SK-N-SH treated with all-trans-retinoic acid at 6 μM for 48 hours (cell line): ENCODE results near the gene ABHD6.
A peak's percentile ranks its signal among the peaks of the same experiment; 100 is the strongest.

Experiments used
- ATAC-seq: fragments of 200-7000 bp; cut with Tn5 transposase; 3 replicates; pipeline ENCODE4 v1.9.1; 2020; ENCODE audit warnings: mild to moderate bottlenecking, moderate library complexity
- ARNTL ChIP-seq: fragments of 450-650 bp; formaldehyde crosslinking; IDR thresholded peaks from 2 replicates; pipeline ENCODE4 v1.5.0; 2020; ENCODE audit warnings: low read depth, mild to moderate bottlenecking, moderate library complexity, borderline replicate concordance
- BACH2 ChIP-seq: fragments of 250-450 bp; sonication (Bioruptor Pico); IDR thresholded peaks from 2 replicates; pipeline ENCODE4 v1.9.0; 2021; ENCODE audit warnings: mild to moderate bottlenecking, borderline replicate concordance
- CSDC2 ChIP-seq: fragments of 250-450 bp; sonication (Bioruptor Pico); IDR thresholded peaks from 2 replicates; pipeline ENCODE4 v1.5.0; 2020; ENCODE audit warnings: mild to moderate bottlenecking, moderate library complexity
- CSRNP3 ChIP-seq: fragments of 250-450 bp; sonication (Bioruptor Pico); IDR thresholded peaks from 2 replicates; pipeline ENCODE4 v1.5.1; 2021; ENCODE audit warnings: mild to moderate bottlenecking, moderate library complexity
- ESRRG ChIP-seq: fragments of 250-450 bp; sonication (Bioruptor Pico); IDR thresholded peaks from 2 replicates; pipeline ENCODE4 v1.6.1; 2021; ENCODE audit warnings: mild to moderate bottlenecking
- GLIS3 ChIP-seq: fragments of 250-450 bp; sonication (Bioruptor Pico); IDR thresholded peaks from 2 replicates; pipeline ENCODE4 v1.5.0; 2020; ENCODE audit warnings: mild to moderate bottlenecking, moderate library complexity
- OSR1 ChIP-seq: fragments of 250-450 bp; sonication (Bioruptor Pico); IDR thresholded peaks from 2 replicates; pipeline ENCODE4 v1.8.0; 2022; ENCODE audit warnings: moderate library complexity, mild to moderate bottlenecking, inconsistent platforms
- PATZ1 ChIP-seq: fragments of 250-450 bp; sonication (Bioruptor Pico); IDR thresholded peaks from 2 replicates; pipeline ENCODE4 v1.8.0; 2020; ENCODE audit warnings: mild to moderate bottlenecking, moderate library complexity, borderline replicate concordance
- PPARA ChIP-seq: fragments of 250-450 bp; sonication (Bioruptor Pico); IDR thresholded peaks from 2 replicates; pipeline ENCODE4 v1.5.0; 2020; ENCODE audit warnings: mild to moderate bottlenecking, borderline replicate concordance
- RARB ChIP-seq: fragments of 250-450 bp; sonication (Bioruptor Pico); IDR thresholded peaks from 2 replicates; pipeline ENCODE4 v1.8.0; 2021; ENCODE audit warnings: mild to moderate bottlenecking, moderate library complexity
- SNAI2 ChIP-seq: fragments of 250-450 bp; sonication (Bioruptor Pico); IDR thresholded peaks from 2 replicates; pipeline ENCODE4 v1.5.0; 2020; ENCODE audit warnings: mild to moderate bottlenecking, moderate library complexity
- TCF4 ChIP-seq: fragments of 250-450 bp; sonication (Bioruptor Pico); IDR thresholded peaks from 2 replicates; pipeline ENCODE4 v1.8.0; 2021; ENCODE audit warnings: mild to moderate bottlenecking, moderate library complexity, borderline replicate concordance
- TOX ChIP-seq: fragments of 250-450 bp; sonication (Bioruptor Pico); IDR thresholded peaks from 2 replicates; pipeline ENCODE4 v1.8.0; 2021; ENCODE audit warnings: mild to moderate bottlenecking, moderate library complexity, borderline replicate concordance
- TSHZ2 ChIP-seq: fragments of 250-450 bp; sonication (Bioruptor Pico); IDR thresholded peaks from 2 replicates; pipeline ENCODE4 v1.5.0; 2020; ENCODE audit warnings: mild to moderate bottlenecking, moderate library complexity
- ZC3H10 ChIP-seq: fragments of 250-450 bp; sonication (Bioruptor Pico); IDR thresholded peaks from 2 replicates; pipeline ENCODE4 v1.5.1; 2021; ENCODE audit warnings: mild to moderate bottlenecking, moderate library complexity
- ZFP3 ChIP-seq: fragments of 250-450 bp; sonication (Bioruptor Pico); IDR thresholded peaks from 2 replicates; pipeline ENCODE4 v1.5.0; 2020; ENCODE audit warnings: mild to moderate bottlenecking, moderate library complexity
- ZFP30 ChIP-seq: fragments of 450-650 bp; formaldehyde crosslinking; IDR thresholded peaks from 2 replicates; pipeline ENCODE4 v1.5.0; 2022; ENCODE audit warnings: mild to moderate bottlenecking, moderate library complexity
- ZNF565 ChIP-seq: fragments of 450-650 bp; formaldehyde crosslinking; conservative IDR thresholded peaks from 2 replicates; pipeline ENCODE4 v1.5.0; 2020; ENCODE audit warnings: low read depth, mild to moderate bottlenecking, moderate library complexity
- ZNF70 ChIP-seq: fragments of 450-650 bp; formaldehyde crosslinking; IDR thresholded peaks from 2 replicates; pipeline ENCODE4 v1.5.0; 2020; ENCODE audit warnings: mild to moderate bottlenecking, moderate library complexity
- ZNF8 ChIP-seq: fragments of 450-650 bp; formaldehyde crosslinking; IDR thresholded peaks from 2 replicates; pipeline ENCODE4 v1.5.0; 2020; ENCODE audit warnings: mild to moderate bottlenecking, moderate library complexity
- TF ChIP-seq, protein P1 (sequence below): fragments of 250-450 bp; sonication (Bioruptor Pico); IDR thresholded peaks from 2 replicates; pipeline ENCODE4 v1.5.1; 2020; ENCODE audit warnings: low read depth, mild to moderate bottlenecking, moderate library complexity
- TF ChIP-seq, protein P2 (sequence below): fragments of 250-450 bp; sonication (Bioruptor Pico); IDR thresholded peaks from 2 replicates; pipeline ENCODE4 v1.8.0; 2021; ENCODE audit warnings: low read depth, mild to moderate bottlenecking, moderate library complexity, borderline replicate concordance

Gene ABHD6

DNA sequence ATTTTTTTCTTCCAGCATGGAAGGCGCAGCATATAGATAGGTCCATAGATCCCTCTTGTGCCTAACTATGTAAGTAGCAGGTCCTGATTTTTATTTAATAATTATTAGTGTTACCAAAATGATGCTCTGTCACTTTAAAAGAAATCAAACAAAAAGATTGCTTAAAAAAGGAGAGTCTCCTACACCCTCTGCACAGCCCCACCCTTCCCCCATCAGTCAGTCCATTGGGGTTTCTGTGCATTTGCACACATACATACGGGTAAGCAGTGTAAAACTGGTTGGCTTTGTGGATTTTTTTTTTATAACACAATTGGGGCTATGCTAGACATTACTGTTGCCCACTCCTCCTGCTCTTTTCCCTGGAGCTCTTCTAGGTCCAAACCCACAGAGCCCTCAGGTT lies 61.5 kb downstream of the ABHD6 start:
- no peak for TF ChIP-seq RARB (CRISPR knock-in tag)
- ATAC-seq, result no peak

DNA sequence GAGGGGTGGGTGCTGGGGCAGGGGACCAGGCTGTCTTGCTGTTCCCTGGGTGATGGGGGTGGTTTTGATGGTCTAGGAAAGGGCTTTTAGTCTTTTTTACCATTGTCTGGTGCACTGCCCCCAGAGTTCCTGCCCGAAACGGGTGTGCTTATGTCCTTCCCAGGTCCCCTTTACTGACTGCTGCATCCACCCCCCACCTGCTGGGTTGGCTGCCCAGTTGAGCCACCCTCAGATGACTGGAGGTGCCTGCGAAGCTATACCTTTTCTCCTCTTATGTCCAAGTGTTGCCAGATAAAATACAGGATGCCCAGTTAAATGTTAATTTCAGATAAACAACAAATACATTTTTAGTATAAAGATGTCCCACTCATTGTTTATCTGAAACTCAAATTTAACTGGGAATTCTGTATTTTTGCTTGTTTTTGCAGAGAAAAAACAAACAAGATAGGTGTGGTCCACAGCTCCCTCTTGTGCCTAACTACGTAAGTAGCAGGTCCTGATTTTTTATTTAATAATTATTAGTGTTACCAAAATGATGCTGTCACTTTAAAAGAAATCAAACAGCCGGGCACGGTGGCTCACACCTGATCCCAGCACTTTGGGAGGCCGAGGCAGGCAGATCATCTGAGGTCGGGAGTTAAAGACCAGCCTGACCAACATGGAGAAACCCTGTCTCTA lies 62.4 kb downstream of the ABHD6 start:
- TF ChIP-seq TSHZ2 (CRISPR knock-in tag) (no peak), BACH2 (CRISPR knock-in tag) (no peak), ZC3H10 (CRISPR knock-in tag) (no peak), ZFP30 (no peak), PPARA (CRISPR knock-in tag) (no peak), OSR1 (CRISPR knock-in tag) (no peak), SNAI2 (CRISPR knock-in tag) (no peak), ZNF70 (no peak), TCF4 (CRISPR knock-in tag) (no peak)
- TF ChIP-seq, protein P1, sequence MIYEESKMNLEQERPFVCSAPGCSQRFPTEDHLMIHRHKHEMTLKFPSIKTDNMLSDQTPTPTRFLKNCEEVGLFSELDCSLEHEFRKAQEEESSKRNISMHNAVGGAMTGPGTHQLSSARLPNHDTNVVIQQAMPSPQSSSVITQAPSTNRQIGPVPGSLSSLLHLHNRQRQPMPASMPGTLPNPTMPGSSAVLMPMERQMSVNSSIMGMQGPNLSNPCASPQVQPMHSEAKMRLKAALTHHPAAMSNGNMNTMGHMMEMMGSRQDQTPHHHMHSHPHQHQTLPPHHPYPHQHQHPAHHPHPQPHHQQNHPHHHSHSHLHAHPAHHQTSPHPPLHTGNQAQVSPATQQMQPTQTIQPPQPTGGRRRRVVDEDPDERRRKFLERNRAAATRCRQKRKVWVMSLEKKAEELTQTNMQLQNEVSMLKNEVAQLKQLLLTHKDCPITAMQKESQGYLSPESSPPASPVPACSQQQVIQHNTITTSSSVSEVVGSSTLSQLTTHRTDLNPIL (CRISPR knock-in tag), result no peak
- TF ChIP-seq, protein P2, sequence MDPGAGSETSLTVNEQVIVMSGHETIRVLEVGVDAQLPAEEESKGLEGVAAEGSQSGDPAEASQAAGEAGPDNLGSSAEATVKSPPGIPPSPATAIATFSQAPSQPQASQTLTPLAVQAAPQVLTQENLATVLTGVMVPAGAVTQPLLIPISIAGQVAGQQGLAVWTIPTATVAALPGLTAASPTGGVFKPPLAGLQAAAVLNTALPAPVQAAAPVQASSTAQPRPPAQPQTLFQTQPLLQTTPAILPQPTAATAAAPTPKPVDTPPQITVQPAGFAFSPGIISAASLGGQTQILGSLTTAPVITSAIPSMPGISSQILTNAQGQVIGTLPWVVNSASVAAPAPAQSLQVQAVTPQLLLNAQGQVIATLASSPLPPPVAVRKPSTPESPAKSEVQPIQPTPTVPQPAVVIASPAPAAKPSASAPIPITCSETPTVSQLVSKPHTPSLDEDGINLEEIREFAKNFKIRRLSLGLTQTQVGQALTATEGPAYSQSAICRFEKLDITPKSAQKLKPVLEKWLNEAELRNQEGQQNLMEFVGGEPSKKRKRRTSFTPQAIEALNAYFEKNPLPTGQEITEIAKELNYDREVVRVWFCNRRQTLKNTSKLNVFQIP (CRISPR knock-in tag), result no peak
- ATAC-seq, result peak; percentile 57; the same call in 2 of the 3 replicates

DNA sequence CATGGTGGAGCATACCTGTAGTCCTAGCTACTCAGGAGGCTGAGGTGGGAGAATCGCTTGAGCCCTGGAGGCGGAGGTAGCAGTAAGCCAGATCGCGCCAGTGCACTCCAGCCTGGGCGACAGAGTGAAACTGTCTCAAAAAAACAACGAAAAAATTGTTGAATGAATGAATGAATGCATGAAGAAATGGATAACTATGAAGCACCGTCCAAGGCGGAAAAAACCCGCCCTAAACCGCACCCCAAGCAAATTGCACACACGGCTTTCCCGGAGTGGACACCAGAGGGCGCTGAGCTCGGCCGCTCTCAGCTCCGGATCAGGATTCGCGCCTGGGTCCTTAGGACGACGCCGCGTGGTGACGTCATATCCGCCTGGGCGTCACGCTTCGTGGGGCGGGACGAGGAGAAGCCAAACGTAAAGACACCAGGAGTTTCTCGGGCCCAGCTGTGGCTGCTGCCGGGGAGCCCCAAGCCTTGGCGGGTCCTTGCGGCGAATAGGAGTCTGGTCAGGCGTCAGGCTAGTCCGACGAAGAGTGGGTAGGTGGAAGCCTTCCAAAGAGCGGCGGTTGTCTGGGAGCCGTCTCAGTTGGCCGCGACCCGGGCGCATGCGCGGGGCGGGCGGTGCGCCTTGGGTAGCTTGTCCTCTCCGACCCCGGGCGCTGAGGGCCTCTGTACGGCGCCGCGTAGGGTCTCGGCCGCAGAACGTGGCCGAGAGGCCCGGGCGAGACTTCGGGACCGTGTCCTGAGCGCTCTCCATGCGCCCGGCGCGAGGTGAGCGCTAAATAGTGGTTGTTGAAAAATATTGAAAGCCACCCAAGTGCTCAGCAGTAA lies 68.5 kb downstream of the ABHD6 start, which contains the start of the genes HTD2 and RPP14:
HTD2 (plus strand) TSS at position 639 of the 830 bp plus-strand sequence. CDS start 11,094 bp downstream, outside the sequence.
RPP14 (plus strand) TSS at position 364 of the 830 bp plus-strand sequence. CDS start 4,085 bp downstream, outside the sequence.
- ATAC-seq, result peak; percentile 93
- peak; percentile 60; the same call in 1 of the 2 replicates for TF ChIP-seq PPARA (CRISPR knock-in tag)
- 0 out of 2 replicates have a peak, but pooled peaks have one; percentile 77 for TF ChIP-seq BACH2 (CRISPR knock-in tag)
- TF ChIP-seq, protein P2 (CRISPR knock-in tag), result peak; percentile 71; the same call in 1 of the 2 replicates
- TF ChIP-seq ESRRG (CRISPR knock-in tag), result no peak
- peak; percentile 54; the same call in 1 of the 2 replicates for TF ChIP-seq ZFP3 (CRISPR knock-in tag)
- peak; percentile 66; the same call in 1 of the 2 replicates for TF ChIP-seq CSDC2 (CRISPR knock-in tag)
- TF ChIP-seq, protein P1 (CRISPR knock-in tag), result no peak
- TF ChIP-seq TCF4 (CRISPR knock-in tag), result no peak
- TF ChIP-seq RARB (CRISPR knock-in tag), result no peak
- TF ChIP-seq SNAI2 (CRISPR knock-in tag), result 0 out of 2 replicates have a peak, but pooled peaks have one; percentile 22
- no peak for TF ChIP-seq ARNTL
- TF ChIP-seq CSRNP3 (CRISPR knock-in tag), result no peak
- TF ChIP-seq PATZ1 (CRISPR knock-in tag), result no peak
- TF ChIP-seq ZNF565 (CRISPR knock-in tag), result peak; percentile 84; the same call in 1 of the 2 replicates
- TF ChIP-seq TOX, result no peak
- TF ChIP-seq GLIS3 (CRISPR knock-in tag), result no peak
- TF ChIP-seq ZNF8 (CRISPR knock-in tag), result no peak
- TF ChIP-seq ZC3H10 (CRISPR knock-in tag), result no peak
- TF ChIP-seq ZFP30, result peak; percentile 55; the same call in 1 of the 2 replicates
- TF ChIP-seq OSR1 (CRISPR knock-in tag), result no peak
